HG02623 (cell line): ENCODE measurements around the gene ACIN1.

Source experiments
- ATAC-seq: cut with Tn5 transposase; IDR thresholded peaks from one replicate; pipeline ENCODE4 v1.9.1; 2021; ENCODE audit warnings: moderate library complexity; ENCODE audit not compliant: unreplicated experiment

The ACIN1 gene, protein sequence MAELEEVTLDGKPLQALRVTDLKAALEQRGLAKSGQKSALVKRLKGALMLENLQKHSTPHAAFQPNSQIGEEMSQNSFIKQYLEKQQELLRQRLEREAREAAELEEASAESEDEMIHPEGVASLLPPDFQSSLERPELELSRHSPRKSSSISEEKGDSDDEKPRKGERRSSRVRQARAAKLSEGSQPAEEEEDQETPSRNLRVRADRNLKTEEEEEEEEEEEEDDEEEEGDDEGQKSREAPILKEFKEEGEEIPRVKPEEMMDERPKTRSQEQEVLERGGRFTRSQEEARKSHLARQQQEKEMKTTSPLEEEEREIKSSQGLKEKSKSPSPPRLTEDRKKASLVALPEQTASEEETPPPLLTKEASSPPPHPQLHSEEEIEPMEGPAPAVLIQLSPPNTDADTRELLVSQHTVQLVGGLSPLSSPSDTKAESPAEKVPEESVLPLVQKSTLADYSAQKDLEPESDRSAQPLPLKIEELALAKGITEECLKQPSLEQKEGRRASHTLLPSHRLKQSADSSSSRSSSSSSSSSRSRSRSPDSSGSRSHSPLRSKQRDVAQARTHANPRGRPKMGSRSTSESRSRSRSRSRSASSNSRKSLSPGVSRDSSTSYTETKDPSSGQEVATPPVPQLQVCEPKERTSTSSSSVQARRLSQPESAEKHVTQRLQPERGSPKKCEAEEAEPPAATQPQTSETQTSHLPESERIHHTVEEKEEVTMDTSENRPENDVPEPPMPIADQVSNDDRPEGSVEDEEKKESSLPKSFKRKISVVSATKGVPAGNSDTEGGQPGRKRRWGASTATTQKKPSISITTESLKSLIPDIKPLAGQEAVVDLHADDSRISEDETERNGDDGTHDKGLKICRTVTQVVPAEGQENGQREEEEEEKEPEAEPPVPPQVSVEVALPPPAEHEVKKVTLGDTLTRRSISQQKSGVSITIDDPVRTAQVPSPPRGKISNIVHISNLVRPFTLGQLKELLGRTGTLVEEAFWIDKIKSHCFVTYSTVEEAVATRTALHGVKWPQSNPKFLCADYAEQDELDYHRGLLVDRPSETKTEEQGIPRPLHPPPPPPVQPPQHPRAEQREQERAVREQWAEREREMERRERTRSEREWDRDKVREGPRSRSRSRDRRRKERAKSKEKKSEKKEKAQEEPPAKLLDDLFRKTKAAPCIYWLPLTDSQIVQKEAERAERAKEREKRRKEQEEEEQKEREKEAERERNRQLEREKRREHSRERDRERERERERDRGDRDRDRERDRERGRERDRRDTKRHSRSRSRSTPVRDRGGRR

DNA sequence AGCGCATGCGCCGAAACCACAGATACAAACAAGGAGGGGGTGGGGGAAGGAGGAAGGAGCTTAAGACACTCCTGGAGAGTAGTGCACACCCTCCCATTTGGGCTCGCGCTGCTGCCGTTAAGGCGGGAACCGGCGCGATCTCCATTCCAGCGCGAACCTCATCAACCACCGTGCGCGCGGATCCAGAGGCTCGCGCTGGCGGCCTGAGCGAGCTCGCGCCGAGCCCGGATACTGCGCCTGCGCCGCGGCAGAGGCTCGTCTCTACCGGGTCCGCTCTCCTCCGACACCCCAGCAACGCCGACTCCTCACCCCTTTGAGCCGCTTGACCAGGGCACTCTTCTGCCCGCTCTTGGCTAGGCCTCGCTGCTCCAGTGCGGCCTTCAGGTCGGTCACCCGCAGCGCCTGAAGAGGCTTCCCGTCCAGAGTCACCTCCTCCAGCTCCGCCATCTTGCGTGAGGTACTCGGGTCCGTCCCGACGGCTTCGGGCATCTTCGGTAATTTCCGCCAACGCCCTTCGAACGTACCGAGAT is at the start of gene ACIN1:
TSS of gene ACIN1 (minus strand) at position 471 of the 530 bp plus-strand sequence. CDS start at position 447, 24 bp downstream.
- peak; percentile 30 for ATAC-seq

DNA sequence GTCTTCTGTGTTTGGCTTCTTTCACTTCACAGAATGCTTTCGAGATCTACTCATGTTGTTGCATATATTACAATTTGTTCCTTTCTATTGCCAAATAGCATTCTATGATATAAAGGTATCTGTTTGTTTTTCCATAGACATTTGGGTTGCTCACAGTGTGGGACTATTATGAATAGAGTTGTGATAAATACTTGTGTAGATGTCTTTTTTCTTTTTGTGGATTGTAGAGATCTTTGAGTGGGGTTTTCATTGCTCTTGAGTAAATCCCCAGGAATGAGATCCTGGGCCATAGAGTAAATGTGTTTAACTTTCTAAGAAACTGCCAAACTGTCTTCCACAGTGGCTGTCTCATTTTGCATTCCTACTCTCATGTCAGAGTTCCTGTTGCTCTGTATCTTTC is 49.0 kb upstream of the ACIN1 start:
- no peak for ATAC-seq

DNA sequence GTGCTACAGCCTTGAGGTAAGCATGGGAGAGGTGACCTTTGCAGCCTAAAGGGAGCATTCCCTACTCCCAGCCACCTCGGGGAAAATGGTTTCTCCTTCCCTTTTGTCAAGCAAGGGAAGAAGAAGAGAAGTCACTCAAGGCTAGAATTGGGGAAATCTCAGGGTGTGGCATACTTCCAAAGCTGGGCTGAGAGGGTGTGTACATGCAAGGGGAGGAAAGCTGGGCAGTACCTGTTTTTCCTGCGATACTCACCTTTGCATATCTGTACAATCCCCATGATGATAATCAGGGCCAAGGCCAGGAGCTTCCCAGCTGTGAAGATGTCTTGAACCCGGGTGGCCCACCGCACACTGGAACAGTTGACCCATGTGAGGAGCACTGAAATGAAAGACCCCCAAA is 47.9 kb upstream of the ACIN1 start:
- no peak for ATAC-seq

DNA sequence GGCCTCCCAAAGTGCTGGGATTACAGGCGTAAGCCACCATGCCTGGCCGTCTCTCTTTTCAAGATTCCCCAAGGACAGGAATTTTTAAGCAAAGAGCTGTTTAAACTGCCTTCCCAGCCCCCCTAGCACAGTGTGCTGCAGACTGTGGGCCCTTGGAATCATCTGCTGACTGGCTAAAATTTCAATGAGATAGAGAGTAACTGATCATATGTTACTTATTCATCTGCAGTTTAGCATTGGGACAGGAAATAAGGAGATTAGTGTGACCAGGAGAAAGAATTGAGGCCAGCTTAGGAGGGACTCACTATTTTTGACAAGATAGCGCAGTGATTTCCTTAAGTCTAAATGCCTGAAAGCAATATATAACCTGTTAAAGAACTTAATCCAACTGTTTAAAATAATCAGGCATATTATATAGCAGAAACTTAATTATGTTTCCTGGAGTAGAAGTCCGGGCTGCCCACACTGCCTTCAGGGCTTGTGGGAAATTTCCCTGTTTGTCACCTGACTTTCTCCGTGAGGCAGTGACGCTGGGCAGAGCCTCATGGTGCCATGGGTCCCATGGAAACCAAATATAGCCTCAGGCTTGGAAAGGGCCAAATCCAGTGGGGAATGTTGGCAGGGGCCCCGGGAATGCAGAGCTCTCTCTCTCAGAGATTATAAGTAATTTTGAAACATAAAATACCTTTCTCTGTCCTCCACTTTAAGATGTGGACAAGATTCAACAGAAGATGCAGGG is 46.9 kb upstream of the ACIN1 start:
- ATAC-seq: no peak

DNA sequence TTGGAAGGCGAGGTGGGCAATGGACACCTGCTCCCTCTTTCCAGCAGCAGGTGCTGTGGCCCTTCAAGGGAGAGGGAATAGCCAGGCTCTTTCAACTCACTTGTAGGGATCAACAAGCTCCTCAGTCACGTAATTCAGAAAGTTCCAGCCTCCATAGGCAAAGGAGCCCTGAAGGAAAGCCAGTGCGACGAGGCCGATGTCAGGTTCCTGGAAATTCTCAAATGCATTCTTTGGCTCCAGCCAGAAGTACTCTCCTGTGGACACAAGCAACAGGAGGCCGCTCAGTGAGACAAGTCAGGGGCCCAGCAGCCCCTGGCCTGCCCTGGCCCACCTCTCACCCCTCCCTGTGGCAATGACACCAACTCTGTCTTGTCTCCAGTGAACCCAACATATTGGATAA is 45.4 kb upstream of the ACIN1 start:
- no peak for ATAC-seq

DNA sequence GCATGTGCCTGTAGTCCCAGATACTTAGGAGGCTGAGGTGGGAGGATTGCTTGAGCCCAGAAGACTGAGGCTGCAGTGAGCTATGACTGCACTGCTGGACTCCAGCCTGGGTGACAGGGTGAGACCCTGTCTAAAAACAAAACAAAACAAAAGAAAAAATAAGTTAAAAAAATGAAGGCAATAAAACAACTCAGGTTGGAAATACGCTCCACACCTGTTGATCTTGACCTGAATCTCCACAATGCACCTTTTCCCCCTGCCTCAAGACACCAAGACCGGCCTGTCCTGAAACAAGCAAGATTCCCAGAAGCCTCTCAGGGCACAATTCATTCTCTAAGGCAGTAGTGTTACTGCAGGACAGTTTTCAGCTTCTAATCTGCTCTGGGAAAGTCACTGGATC is 44.9 kb upstream of the ACIN1 start:
- no peak for ATAC-seq

DNA sequence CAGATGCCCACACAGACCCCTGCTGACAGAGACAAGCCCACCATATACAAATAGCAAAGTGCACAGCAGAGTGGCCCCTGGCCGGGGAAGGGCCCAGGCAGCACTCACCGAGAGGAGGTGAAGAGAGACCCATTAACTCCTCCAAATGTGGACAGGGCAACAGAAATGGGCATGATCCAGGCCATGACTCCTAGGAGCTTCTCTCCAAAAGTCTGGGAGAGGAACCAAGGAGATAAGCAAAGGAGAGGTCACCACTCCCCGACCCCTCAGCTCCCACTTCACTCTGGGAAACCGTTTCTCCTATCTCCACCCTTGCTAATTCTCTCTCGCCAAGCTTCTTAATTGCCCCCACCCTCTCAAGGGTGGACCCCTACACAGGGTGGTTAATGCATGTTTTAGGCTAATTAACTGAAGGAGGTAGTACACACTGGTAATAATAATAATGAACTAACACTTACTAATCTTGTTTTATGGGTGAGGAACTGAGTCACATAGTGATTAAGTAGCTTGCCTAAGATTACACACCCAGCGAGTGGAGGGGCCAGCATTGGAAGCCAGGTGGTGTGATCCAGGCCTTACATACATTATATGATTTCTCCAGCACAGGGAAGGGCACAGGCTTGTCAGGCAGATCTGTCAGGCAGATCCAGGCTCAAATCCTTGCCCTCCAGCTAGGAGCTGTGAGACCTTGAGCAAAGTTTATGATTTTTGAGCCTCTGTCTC is 43.0 kb upstream of the ACIN1 start:
- ATAC-seq: no peak

DNA sequence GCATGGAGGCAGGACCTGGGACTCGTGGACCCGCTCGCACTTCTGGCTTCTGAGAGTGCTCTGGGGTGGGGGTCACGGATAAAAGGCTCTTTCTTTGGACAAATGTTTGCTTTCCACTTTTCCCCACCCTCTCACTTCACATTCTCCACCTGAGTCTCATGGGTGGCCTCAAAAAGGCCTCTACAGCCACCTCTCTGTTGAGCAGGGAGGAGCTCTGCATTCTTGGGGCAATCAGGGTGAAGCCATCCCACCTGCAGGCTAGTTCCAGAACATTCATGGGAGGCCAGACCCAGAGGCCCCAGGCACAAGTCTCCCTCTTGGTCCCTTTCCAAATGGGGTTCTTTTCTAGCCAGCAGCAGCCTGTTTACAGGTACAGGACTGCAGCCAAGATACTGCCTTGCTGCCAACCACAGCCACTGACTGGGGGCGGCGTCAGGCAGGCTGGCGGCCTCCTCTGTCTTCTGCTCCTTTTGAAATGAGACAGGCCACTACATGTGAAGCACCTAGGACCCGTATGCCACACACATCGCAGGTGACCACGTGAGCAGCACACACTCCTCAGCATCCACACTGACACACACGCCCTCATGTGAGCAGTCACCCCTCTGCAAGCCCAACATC is 42.4 kb upstream of the ACIN1 start:
- no peak for ATAC-seq

DNA sequence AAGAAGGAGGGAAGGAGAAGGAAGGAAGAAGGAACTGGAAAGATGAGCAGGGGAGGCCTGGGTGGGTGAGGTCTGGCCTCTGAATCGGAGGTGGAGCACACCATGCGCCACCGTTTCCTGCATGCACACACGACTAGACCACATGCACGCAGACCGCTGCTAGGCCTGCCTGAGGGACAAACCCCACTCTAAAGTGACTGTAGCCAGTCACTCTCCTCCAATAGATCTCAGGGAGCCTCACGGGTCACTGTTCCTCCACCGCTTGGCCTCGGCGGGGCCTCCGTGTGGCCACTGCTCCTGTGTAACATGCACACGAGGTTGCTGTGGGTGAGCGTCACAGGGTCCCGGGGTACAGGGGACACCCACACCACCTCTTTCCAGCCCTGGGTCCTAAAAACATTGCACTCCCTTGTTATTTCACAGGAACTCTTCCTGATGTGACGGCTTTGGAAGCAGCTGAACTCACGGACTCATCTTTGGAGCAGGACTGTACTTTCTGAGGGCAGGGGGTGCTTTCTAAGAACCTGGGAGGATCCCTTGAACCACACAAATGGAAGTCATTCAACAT is 41.7 kb upstream of the ACIN1 start:
- no peak for ATAC-seq

DNA sequence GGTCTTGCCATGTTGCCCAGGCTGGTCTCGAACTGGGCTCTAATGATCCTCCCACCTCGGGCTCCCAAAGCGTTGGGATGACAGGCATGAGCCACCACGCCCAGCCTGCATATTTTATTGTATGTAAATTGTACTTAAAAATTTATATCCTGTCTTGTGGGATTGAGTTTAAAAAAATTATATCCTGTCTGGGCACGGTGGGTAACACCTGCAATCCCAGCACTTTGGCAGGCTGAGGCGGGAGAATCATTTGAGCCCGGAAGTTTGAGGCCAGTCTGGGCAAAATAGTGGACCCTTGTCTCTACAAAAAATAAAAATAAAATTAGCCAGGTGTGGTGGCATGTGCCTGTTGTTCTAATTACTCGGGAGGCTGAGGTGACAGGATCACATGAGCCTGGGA is 38.0 kb upstream of the ACIN1 start:
- ATAC-seq: no peak

DNA sequence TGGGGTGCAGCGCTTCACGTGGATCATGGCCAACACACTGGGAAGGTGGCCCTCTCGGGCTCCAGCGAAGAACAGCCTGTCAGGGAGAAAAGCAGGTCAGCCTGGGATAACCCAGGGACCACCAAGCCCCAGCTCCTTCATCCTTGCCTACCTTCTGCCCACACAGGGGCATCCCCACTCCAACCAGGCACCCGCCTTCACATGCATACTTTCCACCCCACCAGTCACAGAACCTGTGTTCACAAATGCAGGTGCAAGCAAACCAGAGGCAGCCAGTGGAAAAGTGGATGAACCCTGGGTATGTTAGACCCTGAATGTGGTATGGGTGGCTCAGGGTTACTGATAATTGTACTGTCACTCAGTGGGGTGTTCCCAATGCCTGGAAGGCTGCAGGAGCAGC is 36.5 kb upstream of the ACIN1 start:
- no peak for ATAC-seq

DNA sequence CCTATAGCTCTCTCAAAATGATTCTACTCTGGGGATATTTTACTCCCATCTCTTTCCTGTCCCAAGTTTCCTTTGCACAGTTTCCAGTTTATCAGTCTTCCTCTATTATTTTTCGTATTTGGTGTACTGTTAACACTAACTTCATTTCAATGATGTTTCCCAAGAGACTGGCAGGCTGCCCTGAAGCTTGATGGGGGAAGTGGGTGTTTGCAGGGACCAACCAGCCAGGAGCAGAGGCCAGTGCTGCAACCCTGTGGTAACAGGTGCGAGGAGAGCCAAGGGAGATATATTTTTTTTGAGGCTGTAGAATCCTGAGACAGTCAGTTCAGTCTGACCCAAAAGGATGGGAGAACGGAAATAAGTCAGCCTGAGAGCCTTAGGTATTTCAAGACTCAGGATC is 35.9 kb upstream of the ACIN1 start:
- ATAC-seq: no peak

DNA sequence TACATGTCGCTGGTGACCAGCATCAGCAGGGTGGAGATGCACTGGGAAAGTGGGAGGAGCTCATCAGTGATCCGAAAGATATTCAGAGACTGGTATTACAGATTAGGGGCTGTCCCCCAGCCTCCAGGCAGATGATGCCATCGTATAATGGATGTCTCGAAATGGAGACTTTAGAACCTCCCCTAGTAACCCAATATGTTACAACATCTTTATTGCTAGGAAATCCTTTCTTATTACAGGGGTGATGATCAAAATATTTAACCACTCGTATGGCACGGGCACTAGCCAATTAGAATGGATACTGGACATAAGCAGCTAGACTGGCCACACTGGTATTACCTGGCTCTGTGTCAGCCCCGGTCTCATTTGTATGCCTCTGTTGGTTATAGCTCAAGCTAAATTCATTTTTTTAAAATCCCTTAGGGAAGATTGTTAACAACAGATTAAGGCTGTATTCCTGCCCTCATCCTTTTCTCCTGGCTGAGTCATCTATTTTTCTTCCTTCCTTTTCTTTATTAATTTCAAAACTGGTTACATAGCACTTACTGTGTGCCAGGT is 34.9 kb upstream of the ACIN1 start:
- no peak for ATAC-seq

DNA sequence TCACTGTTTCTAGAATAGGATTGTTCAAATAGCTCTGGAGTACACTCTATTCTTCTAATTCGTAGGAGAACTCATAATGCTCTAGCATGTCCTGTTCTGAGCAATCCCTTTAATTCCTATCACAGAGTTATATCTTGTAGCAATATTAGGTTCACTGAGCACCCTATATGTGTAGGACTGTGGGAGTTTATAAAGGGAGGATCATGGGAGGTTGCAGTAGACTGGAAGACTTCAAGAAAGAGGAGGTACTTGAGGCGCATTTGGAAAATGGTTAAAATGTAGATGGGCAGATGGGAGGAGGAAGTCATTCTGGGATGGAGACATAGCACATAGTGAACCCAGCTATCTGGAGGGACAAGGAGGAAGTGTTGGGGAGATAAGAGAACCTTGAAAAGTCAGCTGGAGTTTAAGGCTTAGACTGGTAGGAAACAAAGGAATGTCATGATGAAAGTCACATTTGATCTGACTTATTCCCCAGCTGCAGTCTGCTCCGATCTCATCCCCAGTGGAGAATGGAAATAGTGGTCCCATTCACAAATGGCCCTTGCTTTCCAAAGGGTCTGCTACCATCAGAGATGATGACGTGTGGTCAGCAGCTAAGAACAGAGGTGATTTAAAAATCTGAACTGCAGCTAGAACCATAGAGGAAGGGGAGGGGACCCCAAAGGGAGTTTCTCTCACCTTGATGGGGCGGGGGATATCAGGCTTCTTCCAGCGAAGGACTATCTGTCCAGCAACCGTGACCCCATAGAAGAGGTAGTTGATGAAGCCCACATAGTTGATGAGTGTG is 34.2 kb upstream of the ACIN1 start:
- no peak for ATAC-seq

DNA sequence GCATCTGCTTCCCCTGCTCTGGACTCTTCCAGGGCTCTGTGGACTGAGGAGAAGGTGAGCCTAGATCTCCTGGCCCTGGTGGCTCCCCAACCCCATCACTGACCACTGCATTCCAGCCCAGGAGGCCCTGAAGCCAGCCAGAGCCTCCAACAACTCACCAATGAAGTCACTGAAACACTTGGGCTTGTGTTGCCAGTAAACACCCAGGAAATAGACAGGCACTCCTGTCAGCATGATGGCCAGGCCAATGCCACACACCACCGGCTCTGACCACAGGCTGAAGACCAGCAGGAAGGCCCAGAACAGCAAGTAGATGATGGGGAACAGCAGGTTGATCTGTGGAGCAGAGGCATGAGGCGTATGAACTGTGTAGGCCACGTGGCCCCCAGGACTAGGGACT is 32.9 kb upstream of the ACIN1 start:
- ATAC-seq: no peak

DNA sequence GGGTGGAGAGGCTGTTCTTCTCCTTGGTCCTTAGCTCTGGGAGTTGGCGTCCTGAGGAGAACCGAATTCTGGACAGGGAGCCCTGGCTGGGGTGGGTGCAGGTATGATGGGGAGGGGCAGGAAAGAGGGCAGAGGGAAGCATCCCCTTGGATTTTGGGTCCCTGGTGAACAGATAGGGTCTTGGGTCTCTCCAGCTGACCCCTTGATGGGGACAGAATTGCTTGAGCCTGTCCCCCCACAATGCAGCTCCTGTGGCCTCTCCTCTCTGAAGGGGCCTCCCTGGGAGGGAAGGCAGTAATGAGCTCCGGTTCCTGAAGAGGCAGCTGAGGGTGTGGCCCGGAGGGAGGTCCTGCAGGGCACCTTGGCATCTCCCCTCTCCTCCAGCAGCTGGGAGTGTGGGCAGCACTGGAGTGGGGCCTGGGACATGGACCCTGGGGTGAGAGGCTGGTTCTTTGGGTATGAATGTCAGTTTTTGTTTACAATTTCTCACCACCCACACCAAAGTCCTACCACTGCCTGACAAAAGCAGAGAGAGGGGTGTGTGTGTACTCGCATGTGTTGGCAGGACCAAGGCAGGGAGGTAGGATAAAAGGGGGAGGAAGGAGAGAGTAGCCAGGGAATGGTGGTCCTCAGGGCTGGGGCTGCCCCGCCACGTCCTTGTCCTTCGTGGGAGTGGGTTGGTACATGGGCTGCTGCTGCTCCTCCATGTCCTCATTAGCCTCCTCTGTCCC is 31.8 kb upstream of the ACIN1 start:
- no peak for ATAC-seq

DNA sequence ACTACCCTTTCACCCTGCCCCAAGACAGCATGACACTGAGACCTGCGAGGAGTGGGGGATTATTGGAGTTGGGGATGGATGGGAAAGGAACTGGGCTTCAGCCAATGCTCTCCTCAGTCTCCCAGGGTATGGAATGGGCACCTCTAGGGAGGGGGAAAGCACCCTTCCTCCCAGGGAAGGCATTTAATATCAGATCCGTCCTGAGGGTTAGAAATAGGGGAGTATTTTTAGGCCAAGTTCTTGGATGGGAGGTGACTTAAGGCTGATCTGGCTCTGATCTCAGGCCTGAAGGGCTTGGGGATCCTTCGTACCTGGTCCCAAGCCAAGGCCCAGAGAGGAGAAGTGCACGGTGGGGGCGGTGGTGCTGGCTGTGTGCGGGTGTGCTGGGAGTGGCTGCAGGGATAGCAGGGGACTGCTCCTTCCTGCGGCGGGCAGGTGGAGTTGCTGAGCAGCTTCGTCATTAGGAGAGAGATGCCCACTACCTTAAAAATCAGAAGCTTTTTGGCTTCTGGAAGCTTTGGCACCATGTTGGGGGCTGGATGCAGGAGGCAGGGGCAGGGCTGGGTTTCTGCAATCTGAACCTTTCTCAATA is 31.1 kb upstream of the ACIN1 start:
- no peak for ATAC-seq
